CMK (cell line): ENCODE results near the gene SLC7A8.

Experiments
- DNase-seq: peaks from one replicate; pipeline ENCODE4 v3.0.0-alpha.2; 2010; ENCODE audit warnings: low read depth

Gene SLC7A8

GRCh38 chr14:23182372-23183157, 895 bp downstream of the SLC7A8 start:
- no peak for DNase-seq

GRCh38 chr14:23181946-23182345, 1.5 kb downstream of the SLC7A8 start:
- no peak for DNase-seq

- DNase-seq = no peak
Observed at GRCh38 chr14:23181453-23181852, 2.0 kb downstream of the SLC7A8 start.

- no peak for DNase-seq
Observed at GRCh38 chr14:23177181-23177580, 6.3 kb downstream of the SLC7A8 start.

DNA sequence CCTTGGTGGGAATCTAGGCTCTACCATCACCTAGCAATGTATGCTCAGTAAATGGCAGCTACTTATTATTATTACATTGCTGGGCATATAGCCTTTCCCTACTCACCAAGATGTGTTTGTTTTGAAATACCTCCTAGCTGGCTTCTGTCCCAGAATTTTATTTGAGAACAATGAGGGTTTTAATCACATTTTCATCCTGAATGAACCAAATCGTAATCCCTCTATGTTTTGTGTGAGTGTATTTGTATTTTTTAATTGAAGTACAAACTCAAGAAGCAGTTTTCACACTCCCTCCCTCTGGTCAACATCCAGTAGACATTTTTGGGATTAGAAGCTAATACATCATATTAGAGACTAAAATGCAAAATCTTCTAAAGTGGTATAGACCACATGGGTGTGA, 7.6 kb downstream of the SLC7A8 start:
- no peak for DNase-seq

- no peak for DNase-seq
Observed at GRCh38 chr14:23174296-23175184, 8.9 kb downstream of the SLC7A8 start.

GRCh38 chr14:23173796-23174195, 9.7 kb downstream of the SLC7A8 start:
- DNase-seq = no peak

DNA sequence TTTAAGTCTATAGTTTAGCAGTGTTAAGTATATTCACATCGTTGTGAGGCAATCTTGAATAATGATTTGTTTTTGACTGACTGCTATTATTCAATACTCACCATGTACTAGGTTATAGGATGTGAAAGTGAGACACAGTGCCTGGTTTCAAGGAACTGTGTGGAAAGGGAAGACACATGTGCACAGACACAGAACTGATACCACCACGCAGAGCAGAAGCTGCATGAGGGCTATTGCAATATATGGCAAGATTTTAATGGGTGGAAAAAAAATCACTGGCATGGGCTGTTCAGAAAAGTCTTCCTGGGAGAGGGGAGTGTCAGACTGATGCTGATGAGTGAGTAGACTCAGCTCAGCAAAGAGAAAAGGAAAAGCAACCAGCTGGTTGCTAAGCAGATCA, 10.4 kb downstream of the SLC7A8 start:
- DNase-seq = no peak

- no peak for DNase-seq
Observed at GRCh38 chr14:23172574-23172973, 10.9 kb downstream of the SLC7A8 start.

DNA sequence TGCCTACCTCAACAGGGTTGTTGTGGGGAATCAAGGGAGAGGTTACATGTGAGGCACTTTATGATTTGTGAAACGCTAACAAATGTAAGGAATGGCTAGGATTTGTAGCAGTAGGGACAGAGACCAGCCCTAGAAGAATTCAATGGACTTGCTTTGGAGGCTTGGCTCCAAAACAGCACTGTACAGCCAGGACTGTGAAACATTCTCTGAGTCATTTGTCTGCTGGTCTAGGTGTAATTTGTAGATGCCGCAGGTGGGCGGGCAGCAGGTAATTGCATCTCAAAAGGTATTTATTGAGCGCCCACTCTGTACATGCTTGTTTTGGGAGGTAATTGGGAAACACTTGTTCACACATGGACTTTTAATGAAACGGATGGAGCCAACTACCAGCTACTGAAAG, 11.4 kb downstream of the SLC7A8 start:
- no peak for DNase-seq

GRCh38 chr14:23171222-23171975, 12.1 kb downstream of the SLC7A8 start:
- no peak for DNase-seq

- no peak for DNase-seq
Observed at GRCh38 chr14:23169622-23170021, 13.8 kb downstream of the SLC7A8 start.

GRCh38 chr14:23168246-23168645, 15.2 kb downstream of the SLC7A8 start:
- DNase-seq = no peak

GRCh38 chr14:23167116-23167847, 16.2 kb downstream of the SLC7A8 start:
- no peak for DNase-seq

- DNase-seq = no peak
Observed at GRCh38 chr14:23164949-23165348, 18.5 kb downstream of the SLC7A8 start.

GRCh38 chr14:23164250-23164649, 19.2 kb downstream of the SLC7A8 start:
- DNase-seq = no peak

GRCh38 chr14:23163830-23164229, 19.6 kb downstream of the SLC7A8 start:
- DNase-seq = no peak

GRCh38 chr14:23162800-23163199, 20.7 kb downstream of the SLC7A8 start:
- DNase-seq = no peak

GRCh38 chr14:23162005-23162404, 21.5 kb downstream of the SLC7A8 start:
- no peak for DNase-seq

GRCh38 chr14:23160924-23161522, 22.4 kb downstream of the SLC7A8 start:
- no peak for DNase-seq

GRCh38 chr14:23159532-23159931, 23.9 kb downstream of the SLC7A8 start:
- no peak for DNase-seq
